GM12878 (cell line): ENCODE data around the gene DUOX1. TPM values are rescaled to one million over a fixed set of nuclear protein-coding genes. Genes with fewer than 3 reads are reported as not detected.

ENCODE experiments used
- CBX5 ChIP-seq: sonication (generic); IDR thresholded peaks from 2 replicates; pipeline ENCODE4 v1.6.1; 2016; ENCODE audit warnings: low read depth, moderate library complexity, mild to moderate bottlenecking, inconsistent platforms
- CHD1 ChIP-seq: IDR thresholded peaks from 2 replicates; pipeline ENCODE4 v1.6.1; 2012; ENCODE audit warnings: low read depth, low read length, improper control_type of control experiment
- CREB1 ChIP-seq: IDR thresholded peaks from 2 replicates; pipeline ENCODE4 v1.6.1; 2012; ENCODE audit warnings: low read depth, mild to moderate bottlenecking, inconsistent platforms
- CTCF ChIP-seq, 3 experiments: IDR thresholded peaks in 2 of 3; conservative IDR thresholded peaks in 1 of 3; 2 replicates each; pipeline ENCODE4 v1.5.1; 2011; ENCODE audit warnings: low read depth in 3 of 3, low read length in 3 of 3, mild to moderate bottlenecking in 3 of 3, control low read depth in 2 of 3, moderate library complexity in 2 of 3, inconsistent platforms in 1 of 3, mixed read lengths in 1 of 3; ENCODE audit not compliant: control insufficient read depth in 2 of 3, insufficient read depth in 1 of 3; ENCODE audit errors: extremely low read depth in 1 of 3
- E2F8 ChIP-seq: fragments of 450-650 bp; IDR thresholded peaks from 2 replicates; pipeline ENCODE4 v1.6.1; 2018; ENCODE audit warnings: mild to moderate bottlenecking, low read depth, moderate library complexity; ENCODE audit not compliant: partially characterized antibody
- EGR1 ChIP-seq, 2 experiments: IDR thresholded peaks; 1 replicate in 1 of 2; 2 replicates in 1 of 2; pipeline ENCODE4 v1.6.1; 2011 to 2012; ENCODE audit warnings: low read depth in 2 of 2, low read length in 2 of 2, borderline replicate concordance in 1 of 2, mild to moderate bottlenecking in 1 of 2, moderate library complexity in 1 of 2
- LARP7 ChIP-seq: fragments of 450-650 bp; IDR thresholded peaks from 2 replicates; pipeline ENCODE4 v1.6.1; 2017; ENCODE audit warnings: mild to moderate bottlenecking
- MXI1 ChIP-seq: fragments of 150-350 bp; IDR thresholded peaks from 2 replicates; pipeline ENCODE4 v1.6.1; 2011; ENCODE audit warnings: low read depth, mild to moderate bottlenecking, inconsistent platforms, low read length, improper control_type of control experiment
- NFIC ChIP-seq: IDR thresholded peaks from 2 replicates; pipeline ENCODE4 v1.6.1; 2012; ENCODE audit warnings: low read depth, mild to moderate bottlenecking, inconsistent platforms, low read length, moderate library complexity
- NFYA ChIP-seq: IDR thresholded peaks from 2 replicates; pipeline ENCODE4 v1.6.1; 2011; ENCODE audit warnings: low read depth, mild to moderate bottlenecking, low read length, improper control_type of control experiment, borderline replicate concordance
- NKRF ChIP-seq: fragments of 450-650 bp; conservative IDR thresholded peaks from 2 replicates; pipeline ENCODE4 v1.6.1; 2017; ENCODE audit warnings: mild to moderate bottlenecking, moderate library complexity
- PAX8 ChIP-seq: fragments of 450-650 bp; IDR thresholded peaks from 2 replicates; pipeline ENCODE4 v1.6.1; 2017; ENCODE audit warnings: mild to moderate bottlenecking, moderate library complexity
- POLR2AphosphoS2 ChIP-seq: IDR thresholded peaks from 2 replicates; pipeline ENCODE4 v1.6.1; 2011; ENCODE audit warnings: low read depth, mild to moderate bottlenecking, low read length, improper control_type of control experiment, moderate library complexity
- POLR2AphosphoS5 ChIP-seq: IDR thresholded peaks from 2 replicates; pipeline ENCODE4 v1.6.1; 2011; ENCODE audit warnings: mild to moderate bottlenecking, low read length, inconsistent platforms
- REST ChIP-seq: IDR thresholded peaks from 2 replicates; pipeline ENCODE4 v1.6.1; 2012; ENCODE audit warnings: mild to moderate bottlenecking, low read depth, low read length
- SIN3A ChIP-seq: IDR thresholded peaks from 2 replicates; pipeline ENCODE4 v1.6.1; 2012; ENCODE audit warnings: low read depth, low read length, improper control_type of control experiment
- SMARCA5 ChIP-seq: fragments of 450-650 bp; IDR thresholded peaks from 2 replicates; pipeline ENCODE4 v1.6.1; 2017; ENCODE audit warnings: mild to moderate bottlenecking
- SREBF1 ChIP-seq: IDR thresholded peaks from 2 replicates; pipeline ENCODE4 v1.6.1; 2012; ENCODE audit warnings: mild to moderate bottlenecking, low read length
- TCF12 ChIP-seq: IDR thresholded peaks from 2 replicates; pipeline ENCODE4 v1.6.1; 2011; ENCODE audit warnings: low read depth, mild to moderate bottlenecking, low read length
- ZNF24 ChIP-seq: fragments of 450-650 bp; IDR thresholded peaks from 2 replicates; pipeline ENCODE4 v1.6.1; 2017; ENCODE audit warnings: antibody characterized with exemption, mild to moderate bottlenecking
- polyA plus RNA-seq, 11 experiments: library from polyadenylated mRNA; depleted of rRNA in 4 of 11; unstranded in 6 of 11; stranded (reverse) in 5 of 11; fragments of >200 nt; fragmentation: Nextera tagmentation in 4 of 11; fragmentation: Illumina TruSeq in 1 of 11; extraction: Ambion mirVana in 4 of 11; extraction: Trizol in 1 of 11; gene quantifications; 1 replicate in 1 of 11; 2 replicates in 10 of 11; pipeline versions ENCODE4 v1.2.1 to v1.2.3, GENCODE V29; 2011 to 2016; ENCODE audit warnings: inconsistent platforms in 2 of 11, missing spikeins in 2 of 11, low read depth in 1 of 11
- total RNA-seq, 4 experiments: library from RNA; depleted of rRNA in 3 of 4; stranded (reverse); fragments of >200 nt in 3 of 4; fragmentation: Illumina TruSeq in 1 of 4; extraction: Trizol in 1 of 4; gene quantifications; 2 replicates each; pipeline versions ENCODE4 v1.2.1 to v1.2.3, GENCODE V29; 2013 to 2021

Gene DUOX1
- total and polyA plus RNA-seq, 10 of the 15 experiments (the other 5 are each of a cell fraction or from before 2014, with no cell fraction given): 0.02 to 2.1 (median 0.26) TPM; not detected in 3

GRCh38 chr15:45200001-45200798 is 70.4 kb downstream of the DUOX1 start (continued):
- TF ChIP-seq E2F8: no peak
- no peak for TF ChIP-seq REST
- peak; percentile 99 for TF ChIP-seq POLR2AphosphoS5
- TF ChIP-seq EGR1 (IDR thresholded peaks at IDR 0.05; ENCODE audit: borderline replicate concordance in 1 of 2, low read depth in 2 of 2, low read length in 2 of 2): no peak; a peak in 1 of 3 replicates
- TF ChIP-seq CHD1: peak; percentile 83; the same call in 1 of the 2 replicates
- TF ChIP-seq TCF12: peak; percentile 49; the same call in 1 of the 2 replicates
- TF ChIP-seq NKRF: no peak
- peak; percentile 95 for TF ChIP-seq POLR2AphosphoS2
- no peak for TF ChIP-seq NFYA
- TF ChIP-seq SMARCA5: peak; percentile 95
- TF ChIP-seq CREB1: peak; percentile 91
- TF ChIP-seq SREBF1: no peak; the same call in none of the 2 replicates
- no peak for TF ChIP-seq CTCF (IDR thresholded peaks at IDR 0.05 in 2 of 3, conservative IDR thresholded peaks at IDR 0.05 in 1 of 3; ENCODE audit: control insufficient read depth in 2 of 3, extremely low read depth in 1 of 3, insufficient read depth in 1 of 3, low read depth in 3 of 3, low read length in 3 of 3)
- TF ChIP-seq ZNF24: peak; percentile 100
- no peak for TF ChIP-seq PAX8
- TF ChIP-seq SIN3A: peak; percentile 72
- TF ChIP-seq LARP7: peak; percentile 55; the same call in 1 of the 2 replicates
- peak; percentile 65 for TF ChIP-seq MXI1
- TF ChIP-seq CBX5: no peak; the same call in 1 of the 2 replicates
- peak; percentile 80 for TF ChIP-seq NFIC
